AG04449 (cell line): ENCODE results near the gene WASL.

ENCODE experiments used
- CTCF ChIA-PET: fragments of 350-600 bp; formaldehyde crosslinking; extraction: SDS; loops from one replicate; lab custom pipeline; 2021; ENCODE audit warnings: antibody characterized with exemption; lab: Yijun Ruan, JAX
- POLR2A ChIA-PET: fragments of 400-600, 350-600 bp; formaldehyde crosslinking; extraction: SDS; loops from one replicate; lab custom pipeline; 2020; ENCODE audit warnings: antibody characterized with exemption, inconsistent platforms; lab: Yijun Ruan, JAX
- DNase-seq: peaks from one replicate; pipeline ENCODE4 v3.0.0-alpha.2; 2010; ENCODE audit warnings: low read depth, low spot score
- H3K4me3 ChIP-seq: 2 replicates; pipeline ENCODE4 v1.5.1; 2011; ENCODE audit warnings: low read depth, mild to moderate bottlenecking, control low read depth, low read length
- CTCF ChIP-seq: IDR thresholded peaks from one replicate; pipeline ENCODE4 v1.5.1; 2011; ENCODE audit warnings: mild to moderate bottlenecking, moderate library complexity, low read length, control low read depth, inconsistent platforms; ENCODE audit not compliant: insufficient read depth; ENCODE audit errors: missing control alignments

The WASL gene

GRCh38 chr7:123705211-123705901 lies 43.4 kb downstream of the WASL start:
- no peak for TF ChIP-seq CTCF
- no peak for DNase-seq
- no peak overlapping the region for H3K4me3 ChIP-seq
- ChIA-PET POLR2A (no interaction called here), CTCF (interaction anchor here (1.2 to 1.7 kb wide), 4 partner anchors 12 to 68 kb away, joined by 4 to 5 read pairs (median 4); no protein-coding TSS in a partner anchor)

GRCh38 chr7:123695944-123696677 lies 52.7 kb downstream of the WASL start:
- no peak for DNase-seq
- ChIA-PET POLR2A (no interaction called here), CTCF (interaction anchor here (1.3 kb wide), 1 partner anchor 14 kb away, joined by 5 read pairs; no protein-coding TSS in a partner anchor)
- no peak for TF ChIP-seq CTCF
- no peak overlapping the region for H3K4me3 ChIP-seq

GRCh38 chr7:123692471-123692877 lies 56.3 kb downstream of the WASL start:
- ChIA-PET POLR2A (no interaction called here), CTCF (interaction anchor here (1.1 to 4.4 kb wide), 4 partner anchors 10 to 173 kb away, joined by 3 to 24 read pairs (median 16); no protein-coding TSS in a partner anchor)
- DNase-seq = no peak
- TF ChIP-seq CTCF = no peak
- H3K4me3 ChIP-seq = no peak overlapping the region

GRCh38 chr7:123690550-123690949 lies 58.3 kb downstream of the WASL start:
- no peak for DNase-seq
- no peak for TF ChIP-seq CTCF
- CTCF ChIA-PET = interaction anchor here (1.5 to 4.4 kb wide), 3 partner anchors 9 to 12 kb away, joined by 4 to 24 read pairs (median 23); no protein-coding TSS in a partner anchor
- POLR2A ChIA-PET = no interaction called here
- H3K4me3 ChIP-seq = no peak overlapping the region

GRCh38 chr7:123689250-123689649 lies 59.6 kb downstream of the WASL start:
- ChIA-PET POLR2A (no interaction called here), CTCF (interaction anchor here (0.8 to 4.4 kb wide), 3 partner anchors 7 to 12 kb away, joined by 4 to 23 read pairs (median 6); no protein-coding TSS in a partner anchor)
- no peak for TF ChIP-seq CTCF

GRCh38 chr7:123687727-123688126 lies 61.1 kb downstream of the WASL start:
- DNase-seq = no peak
- CTCF ChIA-PET = interaction anchor here (1.2 kb wide), 3 partner anchors 15 to 179 kb away, joined by 3 to 4 read pairs (median 3); no protein-coding TSS in a partner anchor
- TF ChIP-seq CTCF = no peak
- POLR2A ChIA-PET = no interaction called here
- no peak overlapping the region for H3K4me3 ChIP-seq

More at GRCh38 chr7:123689250-123689649, 59.6 kb downstream of the WASL start:
- no peak for DNase-seq
- no peak overlapping the region for H3K4me3 ChIP-seq
